ENCODE data around the gene ZNF79.

Gene ZNF79

GRCh38 chr9:127423934-127424675 lies at the start of gene ZNF79:
ZNF79 (plus strand) TSS chr9:127424382; CDS start chr9:127424788, 406 bp downstream.
- DNase-seq = peak; percentile 89

GRCh38 chr9:127380479-127380878 lies 43.7 kb upstream of the ZNF79 start:
- no peak for DNase-seq

GRCh38 chr9:127382541-127382940 lies 41.6 kb upstream of the ZNF79 start:
- DNase-seq = no peak

- no peak for DNase-seq
Observed at GRCh38 chr9:127384016-127384730, 40.0 kb upstream of the ZNF79 start.

- DNase-seq = no peak
Observed at GRCh38 chr9:127384901-127385300, 39.3 kb upstream of the ZNF79 start.

- DNase-seq = no peak
Observed at GRCh38 chr9:127386249-127386648, 37.9 kb upstream of the ZNF79 start.

GRCh38 chr9:127386981-127387380 lies 37.2 kb upstream of the ZNF79 start:
- DNase-seq = no peak

- no peak for DNase-seq
Observed at GRCh38 chr9:127388037-127388855, 35.9 kb upstream of the ZNF79 start.

- no peak for DNase-seq
Observed at GRCh38 chr9:127388856-127389238, 35.3 kb upstream of the ZNF79 start.

GRCh38 chr9:127389381-127390247 lies 34.6 kb upstream of the ZNF79 start:
- no peak for DNase-seq

- no peak for DNase-seq
Observed at GRCh38 chr9:127390248-127390545, 34.0 kb upstream of the ZNF79 start.

- no peak for DNase-seq
Observed at GRCh38 chr9:127390563-127390962, 33.6 kb upstream of the ZNF79 start.

- no peak for DNase-seq
Observed at GRCh38 chr9:127392166-127392565, 32.0 kb upstream of the ZNF79 start.

GRCh38 chr9:127392976-127393375 lies 31.2 kb upstream of the ZNF79 start:
- no peak for DNase-seq

GRCh38 chr9:127393645-127394044 lies 30.5 kb upstream of the ZNF79 start:
- no peak for DNase-seq

GRCh38 chr9:127395497-127396252 lies 28.5 kb upstream of the ZNF79 start:
- no peak for DNase-seq

GRCh38 chr9:127396253-127396807 lies 27.9 kb upstream of the ZNF79 start:
- DNase-seq = no peak

- DNase-seq = peak; percentile 99
Observed at GRCh38 chr9:127396808-127397645, 27.2 kb upstream of the ZNF79 start, which contains the start of gene SLC2A8. SLC2A8 (plus strand) TSS chr9:127397169; CDS start chr9:127397231, 62 bp downstream.

GRCh38 chr9:127397646-127398274 lies 26.4 kb upstream of the ZNF79 start:
- DNase-seq = no peak

- DNase-seq = no peak
Observed at GRCh38 chr9:127398275-127398647, 25.9 kb upstream of the ZNF79 start.

Measured in NCI-H748 treated with DMSO at 0.1 percent for 48 hours (cell line).